Activated T-cell treated with anti-CD3 and anti-CD28 coated beads for 24 hours (primary cell): Measurements from ENCODE around the gene HSP90AB1.

Experiments used
- DNase-seq: peaks from one replicate; pipeline ENCODE4 v3.0.0-alpha.2; 2020; ENCODE audit warnings: low read depth

HSP90AB1 gene

GRCh38 chr6:44235891-44236516, 10.9 kb upstream of the HSP90AB1 start:
- DNase-seq = no peak

- peak; percentile 63 for DNase-seq
Observed at GRCh38 chr6:44237021-44237812, 9.7 kb upstream of the HSP90AB1 start.

DNA sequence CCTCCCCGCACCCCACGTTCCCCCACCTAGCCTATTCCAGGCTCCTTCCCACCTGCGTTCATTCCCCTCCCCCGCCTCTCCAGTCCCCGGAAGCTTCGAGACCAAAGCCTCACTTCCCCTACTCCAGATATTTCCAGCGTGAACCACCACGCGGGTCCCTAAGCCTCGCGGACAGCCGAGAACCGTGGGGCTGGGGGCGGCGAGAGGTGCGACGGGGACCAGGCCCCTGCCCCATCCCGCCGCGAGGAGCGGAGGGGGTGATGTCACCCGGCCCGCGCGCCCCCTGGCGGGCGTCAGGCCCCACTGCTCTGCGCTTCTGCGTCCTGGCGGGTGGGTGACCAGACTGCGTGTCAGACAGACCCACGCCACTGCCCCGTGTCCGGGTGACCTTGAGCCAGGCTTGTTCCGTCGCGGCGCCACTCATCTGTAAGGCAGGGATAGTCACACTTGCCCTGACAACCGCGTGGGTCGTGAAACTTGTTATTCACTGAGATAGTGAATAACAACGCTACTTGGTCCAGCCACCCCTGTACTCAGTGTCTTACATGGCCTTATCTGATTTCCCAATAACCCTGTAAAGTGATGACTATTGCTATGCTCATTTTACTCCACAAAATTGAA, 9.0 kb upstream of the HSP90AB1 start:
- peak; percentile 67 for DNase-seq

DNA sequence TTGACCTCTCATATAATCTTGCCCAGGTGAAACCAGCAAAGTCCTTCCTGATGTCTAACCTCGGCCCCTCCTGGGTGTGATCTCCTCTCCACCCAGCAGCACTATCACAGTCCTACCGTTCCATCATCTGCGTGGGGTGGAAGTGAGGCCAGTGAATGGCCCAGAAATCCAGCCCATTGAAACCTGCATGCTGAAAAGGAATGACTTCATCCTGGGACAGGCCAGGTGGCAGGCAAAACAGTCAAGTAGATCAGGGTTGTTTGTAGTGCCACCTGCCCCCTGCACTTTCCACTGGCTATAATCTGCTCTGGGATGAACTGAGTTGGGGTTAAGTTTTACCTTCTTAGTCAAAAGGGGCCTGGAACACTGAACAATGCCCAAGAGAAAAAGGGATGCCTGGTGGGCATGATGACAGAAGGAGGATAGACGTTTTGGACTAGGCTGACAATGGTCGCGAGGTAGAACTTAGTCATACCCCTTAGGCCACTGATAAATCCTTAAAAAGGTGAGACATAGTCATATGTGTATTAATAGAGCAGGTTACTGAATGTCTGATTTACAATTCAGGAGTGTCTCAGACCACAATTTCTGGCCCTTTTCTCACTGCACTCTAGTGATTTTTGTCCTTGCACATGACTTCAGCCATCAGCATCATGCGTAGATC, 8.1 kb upstream of the HSP90AB1 start:
- DNase-seq = no peak

DNA sequence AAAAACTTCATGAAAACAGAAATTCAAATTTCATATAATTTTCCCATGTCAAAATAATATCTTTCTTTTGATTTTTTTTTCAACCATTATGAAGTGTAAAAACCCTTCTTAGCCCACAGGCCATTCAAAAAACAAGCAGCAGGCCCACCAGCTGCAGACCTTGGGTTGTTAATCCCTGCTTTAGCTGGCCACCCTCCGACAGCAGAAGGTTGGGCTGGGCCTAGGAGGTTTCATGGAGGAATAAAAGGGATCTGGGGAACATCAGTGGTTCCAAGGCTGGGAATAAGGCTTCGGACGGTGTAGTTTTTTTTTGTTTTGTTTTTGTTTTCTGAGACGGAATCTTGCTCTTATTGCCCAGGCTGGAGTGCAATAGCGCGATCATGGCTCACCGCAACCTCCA, 3.6 kb upstream of the HSP90AB1 start:
- DNase-seq = no peak

- DNase-seq = no peak
Observed at GRCh38 chr6:44245391-44245911, 1.4 kb upstream of the HSP90AB1 start.

GRCh38 chr6:44245912-44246662, 814 bp upstream of the HSP90AB1 start:
- peak; percentile 84 for DNase-seq

GRCh38 chr6:44247338-44248302, 719 bp downstream of the HSP90AB1 start:
- DNase-seq = peak; percentile 87

DNA sequence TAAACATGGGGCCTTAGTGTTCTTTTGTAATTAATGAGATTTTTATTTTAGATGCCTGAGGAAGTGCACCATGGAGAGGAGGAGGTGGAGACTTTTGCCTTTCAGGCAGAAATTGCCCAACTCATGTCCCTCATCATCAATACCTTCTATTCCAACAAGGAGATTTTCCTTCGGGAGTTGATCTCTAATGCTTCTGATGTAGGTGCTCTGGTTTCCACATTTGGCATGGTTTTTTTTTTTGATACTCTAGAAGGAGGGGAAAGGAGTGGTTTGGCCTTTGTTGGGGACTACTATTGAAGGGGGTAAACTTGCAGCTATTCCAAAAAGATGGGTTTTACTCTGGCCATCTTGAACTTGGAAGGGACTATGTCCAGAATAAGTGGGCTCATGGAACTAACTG, 1.7 kb downstream of the HSP90AB1 start:
- DNase-seq = no peak

GRCh38 chr6:44249082-44249748, 2.3 kb downstream of the HSP90AB1 start:
- no peak for DNase-seq

DNA sequence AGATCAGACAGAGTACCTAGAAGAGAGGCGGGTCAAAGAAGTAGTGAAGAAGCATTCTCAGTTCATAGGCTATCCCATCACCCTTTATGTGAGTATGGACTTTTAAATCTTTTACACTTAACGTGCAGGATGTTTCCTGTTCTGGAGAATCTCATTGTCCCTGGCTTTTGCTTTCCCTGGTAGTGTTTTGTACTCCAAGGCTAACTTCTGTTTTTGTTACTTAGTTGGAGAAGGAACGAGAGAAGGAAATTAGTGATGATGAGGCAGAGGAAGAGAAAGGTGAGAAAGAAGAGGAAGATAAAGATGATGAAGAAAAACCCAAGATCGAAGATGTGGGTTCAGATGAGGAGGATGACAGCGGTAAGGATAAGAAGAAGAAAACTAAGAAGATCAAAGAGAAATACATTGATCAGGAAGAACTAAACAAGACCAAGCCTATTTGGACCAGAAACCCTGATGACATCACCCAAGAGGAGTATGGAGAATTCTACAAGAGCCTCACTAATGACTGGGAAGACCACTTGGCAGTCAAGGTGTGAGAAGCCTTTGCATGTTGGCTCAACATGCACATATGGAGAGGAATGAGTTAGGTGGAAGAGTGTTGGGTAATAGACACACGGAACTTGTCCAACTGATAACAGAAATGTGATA, 3.3 kb downstream of the HSP90AB1 start:
- DNase-seq = no peak

DNA sequence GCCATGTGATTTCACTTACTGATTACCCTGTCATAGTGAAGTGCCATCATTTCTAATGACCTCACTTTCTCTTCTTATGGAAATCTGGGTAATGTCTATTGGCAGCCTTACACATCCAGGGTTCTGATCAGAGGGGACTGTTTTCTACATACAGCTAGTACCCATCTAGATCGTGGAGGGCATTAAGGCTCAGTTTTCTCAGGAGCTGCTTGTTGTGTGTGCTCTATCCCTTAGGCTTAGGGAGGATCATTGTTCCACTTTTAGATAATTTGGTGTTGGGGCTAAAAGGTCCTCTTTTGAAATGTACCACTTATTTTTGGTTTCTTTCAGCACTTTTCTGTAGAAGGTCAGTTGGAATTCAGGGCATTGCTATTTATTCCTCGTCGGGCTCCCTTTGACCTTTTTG, 3.8 kb downstream of the HSP90AB1 start:
- no peak for DNase-seq

DNA sequence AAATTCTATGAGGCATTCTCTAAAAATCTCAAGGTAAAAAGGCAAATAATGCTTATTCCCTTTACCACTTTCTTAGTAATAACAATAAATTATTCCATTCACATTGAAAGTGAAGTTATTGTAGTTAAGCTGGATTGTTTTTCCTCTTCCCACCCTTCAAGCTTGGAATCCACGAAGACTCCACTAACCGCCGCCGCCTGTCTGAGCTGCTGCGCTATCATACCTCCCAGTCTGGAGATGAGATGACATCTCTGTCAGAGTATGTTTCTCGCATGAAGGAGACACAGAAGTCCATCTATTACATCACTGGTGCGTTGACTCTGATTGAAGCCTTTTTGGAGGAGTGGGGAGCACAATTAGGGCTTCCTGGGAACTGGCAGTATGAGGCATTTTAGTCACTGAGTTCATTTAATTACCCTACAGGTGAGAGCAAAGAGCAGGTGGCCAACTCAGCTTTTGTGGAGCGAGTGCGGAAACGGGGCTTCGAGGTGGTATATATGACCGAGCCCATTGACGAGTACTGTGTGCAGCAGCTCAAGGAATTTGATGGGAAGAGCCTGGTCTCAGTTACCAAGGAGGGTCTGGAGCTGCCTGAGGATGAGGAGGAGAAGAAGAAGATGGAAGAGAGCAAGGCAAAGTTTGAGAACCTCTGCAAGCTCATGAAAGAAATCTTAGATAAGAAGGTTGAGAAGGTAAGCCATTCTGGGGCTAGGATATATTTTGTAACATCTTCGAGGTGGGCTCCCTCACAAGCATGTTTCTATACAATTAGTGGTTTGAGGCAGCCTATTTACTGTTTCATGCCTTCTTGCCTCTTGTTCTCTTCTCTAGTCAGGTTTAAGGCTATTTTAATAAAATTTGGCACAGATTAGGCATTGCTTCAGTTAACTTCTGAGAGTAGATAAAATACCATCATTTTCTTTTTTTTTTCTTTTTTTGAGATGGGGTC, 4.9 kb downstream of the HSP90AB1 start:
- DNase-seq = no peak

GRCh38 chr6:44253307-44254101, 6.6 kb downstream of the HSP90AB1 start:
- DNase-seq = peak; percentile 49

GRCh38 chr6:44254191-44255104, 7.5 kb downstream of the HSP90AB1 start:
- DNase-seq = no peak

DNA sequence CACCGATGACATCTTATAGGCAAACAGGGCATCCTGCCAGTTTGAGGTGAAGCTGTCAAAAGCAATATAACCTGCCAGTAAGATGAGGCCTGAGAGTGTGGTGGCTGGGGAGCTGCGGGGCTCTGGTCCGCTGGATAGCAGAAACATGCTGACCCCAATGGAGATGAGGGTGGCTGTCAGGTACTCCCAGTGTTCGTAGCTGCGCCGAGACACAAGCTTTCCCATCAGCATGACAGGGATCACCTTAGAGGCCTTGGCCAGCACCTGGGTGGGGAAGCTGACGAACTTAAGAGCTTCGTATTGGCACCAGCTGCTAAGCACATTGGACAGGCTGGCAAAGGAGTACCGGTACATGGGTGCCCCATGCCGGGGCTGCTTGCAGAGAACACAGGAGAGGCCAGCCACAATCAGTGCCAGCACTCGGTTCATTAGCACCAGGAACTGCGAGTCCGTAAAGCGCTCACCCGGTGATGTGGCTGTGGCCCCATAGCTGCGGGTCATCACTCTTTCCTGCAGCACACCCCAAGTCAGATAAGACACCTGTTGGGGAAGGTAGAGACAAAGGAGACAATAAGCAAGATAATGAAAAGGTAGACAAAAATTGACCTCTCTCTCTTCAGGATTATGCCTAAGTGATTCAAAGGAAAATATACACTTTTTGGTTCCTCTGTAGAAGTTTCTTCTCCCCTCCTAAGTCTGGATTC, 8.4 kb downstream of the HSP90AB1 start:
- peak; percentile 31 for DNase-seq
